ENCODE results near the gene XRCC4. TPM values are rescaled to one million over a fixed set of nuclear protein-coding genes. Genes with fewer than 3 reads are reported as not detected.

Gene XRCC4
- total and polyA plus RNA-seq, 4 donors = 2.3 to 4.9 (median 3.0) TPM

DNA sequence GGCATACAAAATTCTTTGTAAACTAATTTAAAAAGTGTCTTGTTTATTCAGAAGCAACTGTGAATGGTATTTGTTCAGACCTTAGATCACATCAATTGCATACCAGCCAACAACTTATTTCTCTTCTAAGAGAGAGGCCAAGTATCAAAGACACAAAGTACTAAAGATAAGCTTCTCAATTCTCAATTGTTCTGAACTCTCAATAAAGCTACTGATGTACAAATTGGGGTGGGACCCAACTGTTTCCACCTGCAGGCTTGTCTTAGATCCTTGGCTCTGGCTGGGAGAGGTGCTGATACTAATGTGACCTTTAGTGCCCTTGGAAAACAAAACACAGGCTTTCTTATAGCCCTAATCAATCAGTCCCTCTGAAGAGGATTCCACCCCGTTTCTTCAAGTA, 22.1 kb downstream of the XRCC4 start:
- peaks cover 0 to 2% (median 0%) of the 10 kb centered on the region in 4 donors for H3K4me1 ChIP-seq (ENCODE audit: control insufficient read depth in 4 of 4, insufficient read depth in 4 of 4, low read length in 3 of 4)
- H3K36me3 ChIP-seq (ENCODE audit: control insufficient read depth in 4 of 4, insufficient read depth in 3 of 4, low read depth in 1 of 4, low read length in 3 of 4) = no peaks in the 10 kb centered on the region
- no peak for DNase-seq (ENCODE audit: low spot score)
- H3K9me3 ChIP-seq (ENCODE audit: control insufficient read depth in 4 of 4, low read length in 3 of 4) = no peaks in the 10 kb centered on the region
- H3K27ac ChIP-seq (ENCODE audit: low read depth in 1 of 2, low read length in 2 of 2) = no peak overlapping the region
- WGBS = 82% methylated on average over 1 of the region's 1 CpG
- no peaks in the 10 kb centered on the region for H3K27me3 ChIP-seq (ENCODE audit: control insufficient read depth in 4 of 4, insufficient read depth in 4 of 4, low read length in 3 of 4)
- no peak overlapping the region for H3K4me3 ChIP-seq (ENCODE audit: low read depth in 1 of 3, low read length in 3 of 3)
- no peak for TF ChIP-seq FOXA2 (IDR thresholded peaks at IDR 0.05)
- TF ChIP-seq HNF4A (conservative IDR thresholded peaks at IDR 0.05) = no peak
- TF ChIP-seq YY1 (IDR thresholded peaks at IDR 0.05) = no peak
- no peak for TF ChIP-seq RAD21 (IDR thresholded peaks at IDR 0.05)
- no peak for TF ChIP-seq TAF1 (conservative IDR thresholded peaks at IDR 0.05)
- TF ChIP-seq NR2F2 (IDR thresholded peaks at IDR 0.05) = no peak
- TF ChIP-seq, protein P1, sequence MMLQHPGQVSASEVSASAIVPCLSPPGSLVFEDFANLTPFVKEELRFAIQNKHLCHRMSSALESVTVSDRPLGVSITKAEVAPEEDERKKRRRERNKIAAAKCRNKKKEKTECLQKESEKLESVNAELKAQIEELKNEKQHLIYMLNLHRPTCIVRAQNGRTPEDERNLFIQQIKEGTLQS (IDR thresholded peaks at IDR 0.05) = no peak
- no peak for TF ChIP-seq GABPA (IDR thresholded peaks at IDR 0.05 in 1 of 2, conservative IDR thresholded peaks at IDR 0.05 in 1 of 2)
- no peak for TF ChIP-seq EGR1 (IDR thresholded peaks at IDR 0.05; ENCODE audit: low read depth in 2 of 2)
- H3K9ac ChIP-seq (ENCODE audit: low read depth in 1 of 2, low read length in 2 of 2) = no peak overlapping the region

DNA sequence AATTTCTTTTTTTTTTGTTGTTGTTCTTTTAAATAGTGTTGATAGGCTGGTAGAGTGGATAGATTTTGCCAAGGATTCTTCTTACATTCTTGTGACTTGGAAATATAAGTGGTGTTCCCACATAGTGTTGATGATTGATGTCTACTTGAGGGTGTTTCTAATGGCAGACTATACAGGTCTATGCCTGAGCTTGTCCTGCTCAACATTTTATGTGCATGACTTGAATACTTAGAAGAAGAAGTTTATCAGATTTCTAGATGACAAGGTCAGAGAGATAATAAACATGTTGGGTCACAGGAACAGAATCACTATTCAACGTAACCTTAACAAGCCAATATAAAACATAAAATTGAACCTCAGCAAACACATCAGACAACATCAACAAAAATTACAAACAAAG, 24.2 kb downstream of the XRCC4 start:
- no peak for DNase-seq (ENCODE audit: low spot score)
- H3K36me3 ChIP-seq (ENCODE audit: control insufficient read depth in 4 of 4, insufficient read depth in 3 of 4, low read depth in 1 of 4, low read length in 3 of 4) = no peaks in the 10 kb centered on the region
- no peak overlapping the region for H3K9ac ChIP-seq (ENCODE audit: low read depth in 1 of 2, low read length in 2 of 2)
- WGBS = 93% methylated on average over 1 of the region's 1 CpG
- no peak overlapping the region for H3K27ac ChIP-seq (ENCODE audit: low read depth in 1 of 2, low read length in 2 of 2)
- peaks cover 0 to 2% (median 0%) of the 10 kb centered on the region in 4 donors for H3K4me1 ChIP-seq (ENCODE audit: control insufficient read depth in 4 of 4, insufficient read depth in 4 of 4, low read length in 3 of 4)
- TF ChIP-seq, protein P2, sequence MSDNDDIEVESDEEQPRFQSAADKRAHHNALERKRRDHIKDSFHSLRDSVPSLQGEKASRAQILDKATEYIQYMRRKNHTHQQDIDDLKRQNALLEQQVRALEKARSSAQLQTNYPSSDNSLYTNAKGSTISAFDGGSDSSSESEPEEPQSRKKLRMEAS (IDR thresholded peaks at IDR 0.05) = no peak
- TF ChIP-seq RXRA (IDR thresholded peaks at IDR 0.05) (no peak), HNF4G (IDR thresholded peaks at IDR 0.05) (no peak), SP1 (IDR thresholded peaks at IDR 0.05) (no peak), EGR1 (IDR thresholded peaks at IDR 0.05; ENCODE audit: low read depth in 2 of 2) (no peak), FOXA1 (IDR thresholded peaks at IDR 0.05) (no peak), FOXA2 (IDR thresholded peaks at IDR 0.05) (no peak), TAF1 (conservative IDR thresholded peaks at IDR 0.05) (no peak)
- TF ChIP-seq, protein P3, sequence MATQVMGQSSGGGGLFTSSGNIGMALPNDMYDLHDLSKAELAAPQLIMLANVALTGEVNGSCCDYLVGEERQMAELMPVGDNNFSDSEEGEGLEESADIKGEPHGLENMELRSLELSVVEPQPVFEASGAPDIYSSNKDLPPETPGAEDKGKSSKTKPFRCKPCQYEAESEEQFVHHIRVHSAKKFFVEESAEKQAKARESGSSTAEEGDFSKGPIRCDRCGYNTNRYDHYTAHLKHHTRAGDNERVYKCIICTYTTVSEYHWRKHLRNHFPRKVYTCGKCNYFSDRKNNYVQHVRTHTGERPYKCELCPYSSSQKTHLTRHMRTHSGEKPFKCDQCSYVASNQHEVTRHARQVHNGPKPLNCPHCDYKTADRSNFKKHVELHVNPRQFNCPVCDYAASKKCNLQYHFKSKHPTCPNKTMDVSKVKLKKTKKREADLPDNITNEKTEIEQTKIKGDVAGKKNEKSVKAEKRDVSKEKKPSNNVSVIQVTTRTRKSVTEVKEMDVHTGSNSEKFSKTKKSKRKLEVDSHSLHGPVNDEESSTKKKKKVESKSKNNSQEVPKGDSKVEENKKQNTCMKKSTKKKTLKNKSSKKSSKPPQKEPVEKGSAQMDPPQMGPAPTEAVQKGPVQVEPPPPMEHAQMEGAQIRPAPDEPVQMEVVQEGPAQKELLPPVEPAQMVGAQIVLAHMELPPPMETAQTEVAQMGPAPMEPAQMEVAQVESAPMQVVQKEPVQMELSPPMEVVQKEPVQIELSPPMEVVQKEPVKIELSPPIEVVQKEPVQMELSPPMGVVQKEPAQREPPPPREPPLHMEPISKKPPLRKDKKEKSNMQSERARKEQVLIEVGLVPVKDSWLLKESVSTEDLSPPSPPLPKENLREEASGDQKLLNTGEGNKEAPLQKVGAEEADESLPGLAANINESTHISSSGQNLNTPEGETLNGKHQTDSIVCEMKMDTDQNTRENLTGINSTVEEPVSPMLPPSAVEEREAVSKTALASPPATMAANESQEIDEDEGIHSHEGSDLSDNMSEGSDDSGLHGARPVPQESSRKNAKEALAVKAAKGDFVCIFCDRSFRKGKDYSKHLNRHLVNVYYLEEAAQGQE (IDR thresholded peaks at IDR 0.05) = no peak
- TF ChIP-seq, protein P1 (IDR thresholded peaks at IDR 0.05) = no peak
- TF ChIP-seq, protein P4, sequence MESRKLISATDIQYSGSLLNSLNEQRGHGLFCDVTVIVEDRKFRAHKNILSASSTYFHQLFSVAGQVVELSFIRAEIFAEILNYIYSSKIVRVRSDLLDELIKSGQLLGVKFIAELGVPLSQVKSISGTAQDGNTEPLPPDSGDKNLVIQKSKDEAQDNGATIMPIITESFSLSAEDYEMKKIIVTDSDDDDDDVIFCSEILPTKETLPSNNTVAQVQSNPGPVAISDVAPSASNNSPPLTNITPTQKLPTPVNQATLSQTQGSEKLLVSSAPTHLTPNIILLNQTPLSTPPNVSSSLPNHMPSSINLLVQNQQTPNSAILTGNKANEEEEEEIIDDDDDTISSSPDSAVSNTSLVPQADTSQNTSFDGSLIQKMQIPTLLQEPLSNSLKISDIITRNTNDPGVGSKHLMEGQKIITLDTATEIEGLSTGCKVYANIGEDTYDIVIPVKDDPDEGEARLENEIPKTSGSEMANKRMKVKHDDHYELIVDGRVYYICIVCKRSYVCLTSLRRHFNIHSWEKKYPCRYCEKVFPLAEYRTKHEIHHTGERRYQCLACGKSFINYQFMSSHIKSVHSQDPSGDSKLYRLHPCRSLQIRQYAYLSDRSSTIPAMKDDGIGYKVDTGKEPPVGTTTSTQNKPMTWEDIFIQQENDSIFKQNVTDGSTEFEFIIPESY (IDR thresholded peaks at IDR 0.05) = no peak
- H3K27me3 ChIP-seq (ENCODE audit: control insufficient read depth in 4 of 4, insufficient read depth in 4 of 4, low read length in 3 of 4) = no peaks in the 10 kb centered on the region
- H3K4me3 ChIP-seq (ENCODE audit: low read depth in 1 of 3, low read length in 3 of 3) = no peak overlapping the region
- H3K9me3 ChIP-seq (ENCODE audit: control insufficient read depth in 4 of 4, low read length in 3 of 4) = no peaks in the 10 kb centered on the region
